WTC11 (cell line): ENCODE data around the gene GATA1. TPM values are rescaled to one million over a fixed set of nuclear protein-coding genes. Genes with fewer than 3 reads are reported as not detected.

ENCODE experiments used
- ATAC-seq: fragments of 200-7000 bp; cut with Tn5 transposase; 2 replicates; pipeline ENCODE4 v1.10.0; 2021; ENCODE audit warnings: mild to moderate bottlenecking, moderate library complexity
- CTCF ChIA-PET: fragments of 300-600 bp; sonication (Branson Sonifier 250); formaldehyde crosslinking; loops from one replicate; lab custom pipeline; 2021; ENCODE audit warnings: antibody characterized with exemption; lab: Charles Lee
- POLR2A ChIA-PET: fragments of 350-600 bp; sonication (Branson Sonifier 250); formaldehyde crosslinking; loops from one replicate; lab custom pipeline; 2021; ENCODE audit warnings: antibody characterized with exemption; lab: Charles Lee
- DNase-seq: peaks from one replicate; pipeline ENCODE4 v3.0.0; 2021; ENCODE audit warnings: low spot score
- H3K27ac Mint-ChIP-seq: 2 replicates; pipeline ENCODE4 v1.8.0; 2021; ENCODE audit warnings: mixed read lengths
- H3K27me3 Mint-ChIP-seq: 2 replicates; pipeline ENCODE4 v1.8.0; 2021; ENCODE audit warnings: low read depth, mild to moderate bottlenecking, moderate library complexity, mixed read lengths
- H3K36me3 Mint-ChIP-seq: 2 replicates; pipeline ENCODE4 v1.8.0; 2021; ENCODE audit warnings: mixed read lengths
- H3K4me1 Mint-ChIP-seq: 2 replicates; pipeline ENCODE4 v1.8.0; 2022; ENCODE audit warnings: mixed read lengths
- H3K4me3 Mint-ChIP-seq: 2 replicates; pipeline ENCODE4 v1.8.0; 2021; ENCODE audit warnings: mild to moderate bottlenecking, moderate library complexity, mixed read lengths
- H3K9me3 Mint-ChIP-seq: 2 replicates; pipeline ENCODE4 v1.8.0; 2021; ENCODE audit warnings: mixed read lengths
- ATF1 ChIP-seq: sonication (generic); formaldehyde crosslinking; IDR thresholded peaks from 2 replicates; pipeline ENCODE4 v1.8.1; 2023; ENCODE audit warnings: mild to moderate bottlenecking, moderate library complexity, missing genetic modification reagents
- ATF2 ChIP-seq: sonication (generic); formaldehyde crosslinking; IDR thresholded peaks from 2 replicates; pipeline ENCODE4 v1.8.1; 2022; ENCODE audit warnings: low read depth, missing genetic modification reagents, borderline replicate concordance
- CREB1 ChIP-seq: sonication (generic); formaldehyde crosslinking; IDR thresholded peaks from 2 replicates; pipeline ENCODE4 v1.8.0; 2023; ENCODE audit warnings: mild to moderate bottlenecking, missing genetic modification reagents
- FOXJ3 ChIP-seq: sonication (generic); formaldehyde crosslinking; IDR thresholded peaks from 2 replicates; pipeline ENCODE4 v1.9.0; 2021; ENCODE audit warnings: missing genetic modification reagents, mild to moderate bottlenecking, borderline replicate concordance
- JUN ChIP-seq: sonication (generic); formaldehyde crosslinking; IDR thresholded peaks from 2 replicates; pipeline ENCODE4 v1.8.0; 2023; ENCODE audit warnings: mild to moderate bottlenecking, missing genetic modification reagents
- KAT7 ChIP-seq: sonication (generic); formaldehyde crosslinking; IDR thresholded peaks from 2 replicates; pipeline ENCODE4 v1.8.1; 2023; ENCODE audit warnings: missing genetic modification reagents, mild to moderate bottlenecking, borderline replicate concordance
- MAX ChIP-seq: sonication (generic); formaldehyde crosslinking; IDR thresholded peaks from 2 replicates; pipeline ENCODE4 v1.8.0; 2022; ENCODE audit warnings: mild to moderate bottlenecking, missing genetic modification reagents
- NFYB ChIP-seq: sonication (generic); formaldehyde crosslinking; conservative IDR thresholded peaks from 2 replicates; pipeline ENCODE4 v1.8.0; 2022; ENCODE audit warnings: low read depth, missing genetic modification reagents
- OVOL2 ChIP-seq: fragments of 250-450 bp; sonication (Bioruptor Pico); IDR thresholded peaks from 2 replicates; pipeline ENCODE4 v1.9.0; 2021; ENCODE audit warnings: mild to moderate bottlenecking, borderline replicate concordance
- PRRX2 ChIP-seq: fragments of 250-450 bp; sonication (Bioruptor Pico); IDR thresholded peaks from 2 replicates; pipeline ENCODE4 v1.8.0; 2021; ENCODE audit warnings: mild to moderate bottlenecking
- SOX15 ChIP-seq: fragments of 250-450 bp; sonication (Bioruptor Pico); IDR thresholded peaks from 2 replicates; pipeline ENCODE4 v1.9.0; 2021; ENCODE audit warnings: mild to moderate bottlenecking
- SP1 ChIP-seq: sonication (generic); formaldehyde crosslinking; conservative IDR thresholded peaks from 2 replicates; pipeline ENCODE4 v1.8.1; 2022; ENCODE audit warnings: missing genetic modification reagents
- ZNF121 ChIP-seq: sonication (generic); formaldehyde crosslinking; IDR thresholded peaks from 2 replicates; pipeline ENCODE4 v1.8.0; 2023; ENCODE audit warnings: missing genetic modification reagents
- ZNF232 ChIP-seq: sonication (generic); formaldehyde crosslinking; IDR thresholded peaks from 2 replicates; pipeline ENCODE4 v1.8.0; 2022; ENCODE audit warnings: mild to moderate bottlenecking, missing genetic modification reagents
- ZNF425 ChIP-seq: fragments of 250-450 bp; sonication (Bioruptor Pico); conservative IDR thresholded peaks from 2 replicates; pipeline ENCODE4 v1.9.0; 2021; ENCODE audit warnings: mild to moderate bottlenecking
- total RNA-seq: library from RNA; stranded (reverse); gene quantifications from 3 replicates; pipeline ENCODE4 v1.2.3, GENCODE V29; 2021
- TF ChIP-seq, protein P1 (sequence below): fragments of 250-450 bp; sonication (Bioruptor Pico); IDR thresholded peaks from 2 replicates; pipeline ENCODE4 v1.9.0; 2021; ENCODE audit warnings: mild to moderate bottlenecking
- TF ChIP-seq, protein P2 (sequence below): fragments of 200-600 bp; IDR thresholded peaks from 2 replicates; pipeline ENCODE4 v1.8.0; 2022; ENCODE audit warnings: antibody characterized with exemption
- TF ChIP-seq, protein P3 (sequence below): sonication (generic); formaldehyde crosslinking; IDR thresholded peaks from 2 replicates; pipeline ENCODE4 v1.8.1; 2022; ENCODE audit warnings: mild to moderate bottlenecking, moderate library complexity, missing genetic modification reagents
- TF ChIP-seq, protein P4 (sequence below): sonication (generic); formaldehyde crosslinking; IDR thresholded peaks from 2 replicates; pipeline ENCODE4 v1.8.1; 2023; ENCODE audit warnings: mild to moderate bottlenecking, moderate library complexity, missing genetic modification reagents
- TF ChIP-seq, protein P5 (sequence below): sonication (generic); formaldehyde crosslinking; IDR thresholded peaks from 2 replicates; pipeline ENCODE4 v1.8.0; 2023; ENCODE audit warnings: missing genetic modification reagents, mild to moderate bottlenecking, borderline replicate concordance

Gene GATA1
- total RNA-seq, 1 experiment from 2014 or later = 0.26 TPM

- no peak for TF ChIP-seq ZNF425 (CRISPR knock-in tag)
- TF ChIP-seq, all 79 proteins: peak for 0
Observed at GRCh38 chrX:48737940-48738339, 48.5 kb upstream of the GATA1 start (continued).

- Mint-ChIP-seq H3K9me3 (0 out of 2 replicates have a peak, but pooled peaks cover 4% of the 10 kb centered on the region), H3K36me3 (no peaks in the 10 kb centered on the region), H3K4me3 (no peak overlapping the region), H3K27ac (no peak overlapping the region), H3K4me1 (peaks cover 9% of the 10 kb centered on the region), H3K27me3 (no peaks in the 10 kb centered on the region)
- ATAC-seq (no peak), DNase-seq (no peak)
- ChIA-PET CTCF (no interaction called here), POLR2A (no interaction called here)
- TF ChIP-seq, protein P1, sequence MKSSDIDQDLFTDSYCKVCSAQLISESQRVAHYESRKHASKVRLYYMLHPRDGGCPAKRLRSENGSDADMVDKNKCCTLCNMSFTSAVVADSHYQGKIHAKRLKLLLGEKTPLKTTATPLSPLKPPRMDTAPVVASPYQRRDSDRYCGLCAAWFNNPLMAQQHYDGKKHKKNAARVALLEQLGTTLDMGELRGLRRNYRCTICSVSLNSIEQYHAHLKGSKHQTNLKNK (CRISPR knock-in tag) = no peak
- TF ChIP-seq ATF1 (no peak), NFYB (CRISPR knock-in tag) (no peak), OVOL2 (no peak), ZNF232 (no peak), CREB1 (CRISPR knock-in tag) (no peak), FOXJ3 (CRISPR knock-in tag) (no peak), KAT7 (CRISPR knock-in tag) (no peak), SP1 (no peak), ATF2 (CRISPR knock-in tag) (no peak), MAX (CRISPR knock-in tag) (no peak), PRRX2 (CRISPR knock-in tag) (no peak), ZNF121 (CRISPR knock-in tag) (no peak), SOX15 (CRISPR knock-in tag) (no peak), JUN (CRISPR knock-in tag) (no peak)
- TF ChIP-seq, protein P2, sequence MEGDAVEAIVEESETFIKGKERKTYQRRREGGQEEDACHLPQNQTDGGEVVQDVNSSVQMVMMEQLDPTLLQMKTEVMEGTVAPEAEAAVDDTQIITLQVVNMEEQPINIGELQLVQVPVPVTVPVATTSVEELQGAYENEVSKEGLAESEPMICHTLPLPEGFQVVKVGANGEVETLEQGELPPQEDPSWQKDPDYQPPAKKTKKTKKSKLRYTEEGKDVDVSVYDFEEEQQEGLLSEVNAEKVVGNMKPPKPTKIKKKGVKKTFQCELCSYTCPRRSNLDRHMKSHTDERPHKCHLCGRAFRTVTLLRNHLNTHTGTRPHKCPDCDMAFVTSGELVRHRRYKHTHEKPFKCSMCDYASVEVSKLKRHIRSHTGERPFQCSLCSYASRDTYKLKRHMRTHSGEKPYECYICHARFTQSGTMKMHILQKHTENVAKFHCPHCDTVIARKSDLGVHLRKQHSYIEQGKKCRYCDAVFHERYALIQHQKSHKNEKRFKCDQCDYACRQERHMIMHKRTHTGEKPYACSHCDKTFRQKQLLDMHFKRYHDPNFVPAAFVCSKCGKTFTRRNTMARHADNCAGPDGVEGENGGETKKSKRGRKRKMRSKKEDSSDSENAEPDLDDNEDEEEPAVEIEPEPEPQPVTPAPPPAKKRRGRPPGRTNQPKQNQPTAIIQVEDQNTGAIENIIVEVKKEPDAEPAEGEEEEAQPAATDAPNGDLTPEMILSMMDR = no peak
- TF ChIP-seq, protein P3, sequence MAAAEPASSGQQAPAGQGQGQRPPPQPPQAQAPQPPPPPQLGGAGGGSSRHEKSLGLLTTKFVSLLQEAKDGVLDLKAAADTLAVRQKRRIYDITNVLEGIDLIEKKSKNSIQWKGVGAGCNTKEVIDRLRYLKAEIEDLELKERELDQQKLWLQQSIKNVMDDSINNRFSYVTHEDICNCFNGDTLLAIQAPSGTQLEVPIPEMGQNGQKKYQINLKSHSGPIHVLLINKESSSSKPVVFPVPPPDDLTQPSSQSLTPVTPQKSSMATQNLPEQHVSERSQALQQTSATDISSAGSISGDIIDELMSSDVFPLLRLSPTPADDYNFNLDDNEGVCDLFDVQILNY (CRISPR knock-in tag) = no peak
- TF ChIP-seq, protein P4, sequence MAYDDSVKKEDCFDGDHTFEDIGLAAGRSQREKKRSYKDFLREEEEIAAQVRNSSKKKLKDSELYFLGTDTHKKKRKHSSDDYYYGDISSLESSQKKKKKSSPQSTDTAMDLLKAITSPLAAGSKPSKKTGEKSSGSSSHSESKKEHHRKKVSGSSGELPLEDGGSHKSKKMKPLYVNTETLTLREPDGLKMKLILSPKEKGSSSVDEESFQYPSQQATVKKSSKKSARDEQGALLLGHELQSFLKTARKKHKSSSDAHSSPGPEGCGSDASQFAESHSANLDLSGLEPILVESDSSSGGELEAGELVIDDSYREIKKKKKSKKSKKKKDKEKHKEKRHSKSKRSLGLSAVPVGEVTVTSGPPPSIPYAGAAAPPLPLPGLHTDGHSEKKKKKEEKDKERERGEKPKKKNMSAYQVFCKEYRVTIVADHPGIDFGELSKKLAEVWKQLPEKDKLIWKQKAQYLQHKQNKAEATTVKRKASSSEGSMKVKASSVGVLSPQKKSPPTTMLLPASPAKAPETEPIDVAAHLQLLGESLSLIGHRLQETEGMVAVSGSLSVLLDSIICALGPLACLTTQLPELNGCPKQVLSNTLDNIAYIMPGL (CRISPR knock-in tag) = no peak
- TF ChIP-seq, protein P5, sequence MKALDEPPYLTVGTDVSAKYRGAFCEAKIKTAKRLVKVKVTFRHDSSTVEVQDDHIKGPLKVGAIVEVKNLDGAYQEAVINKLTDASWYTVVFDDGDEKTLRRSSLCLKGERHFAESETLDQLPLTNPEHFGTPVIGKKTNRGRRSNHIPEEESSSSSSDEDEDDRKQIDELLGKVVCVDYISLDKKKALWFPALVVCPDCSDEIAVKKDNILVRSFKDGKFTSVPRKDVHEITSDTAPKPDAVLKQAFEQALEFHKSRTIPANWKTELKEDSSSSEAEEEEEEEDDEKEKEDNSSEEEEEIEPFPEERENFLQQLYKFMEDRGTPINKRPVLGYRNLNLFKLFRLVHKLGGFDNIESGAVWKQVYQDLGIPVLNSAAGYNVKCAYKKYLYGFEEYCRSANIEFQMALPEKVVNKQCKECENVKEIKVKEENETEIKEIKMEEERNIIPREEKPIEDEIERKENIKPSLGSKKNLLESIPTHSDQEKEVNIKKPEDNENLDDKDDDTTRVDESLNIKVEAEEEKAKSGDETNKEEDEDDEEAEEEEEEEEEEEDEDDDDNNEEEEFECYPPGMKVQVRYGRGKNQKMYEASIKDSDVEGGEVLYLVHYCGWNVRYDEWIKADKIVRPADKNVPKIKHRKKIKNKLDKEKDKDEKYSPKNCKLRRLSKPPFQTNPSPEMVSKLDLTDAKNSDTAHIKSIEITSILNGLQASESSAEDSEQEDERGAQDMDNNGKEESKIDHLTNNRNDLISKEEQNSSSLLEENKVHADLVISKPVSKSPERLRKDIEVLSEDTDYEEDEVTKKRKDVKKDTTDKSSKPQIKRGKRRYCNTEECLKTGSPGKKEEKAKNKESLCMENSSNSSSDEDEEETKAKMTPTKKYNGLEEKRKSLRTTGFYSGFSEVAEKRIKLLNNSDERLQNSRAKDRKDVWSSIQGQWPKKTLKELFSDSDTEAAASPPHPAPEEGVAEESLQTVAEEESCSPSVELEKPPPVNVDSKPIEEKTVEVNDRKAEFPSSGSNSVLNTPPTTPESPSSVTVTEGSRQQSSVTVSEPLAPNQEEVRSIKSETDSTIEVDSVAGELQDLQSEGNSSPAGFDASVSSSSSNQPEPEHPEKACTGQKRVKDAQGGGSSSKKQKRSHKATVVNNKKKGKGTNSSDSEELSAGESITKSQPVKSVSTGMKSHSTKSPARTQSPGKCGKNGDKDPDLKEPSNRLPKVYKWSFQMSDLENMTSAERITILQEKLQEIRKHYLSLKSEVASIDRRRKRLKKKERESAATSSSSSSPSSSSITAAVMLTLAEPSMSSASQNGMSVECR (CRISPR knock-in tag) = no peak
Observed at GRCh38 chrX:48741834-48742233, 44.6 kb upstream of the GATA1 start.
